ENCODE data around the gene PLCL2. TPM values are rescaled to one million over a fixed set of nuclear protein-coding genes. Genes with fewer than 3 reads are reported as not detected.

The PLCL2 gene
- total and polyA plus RNA-seq, 4 donors: 1.5 to 16.5 (median 9.4) TPM

- no peak for DNase-seq (ENCODE audit: low spot score)
- TF ChIP-seq, protein P1, sequence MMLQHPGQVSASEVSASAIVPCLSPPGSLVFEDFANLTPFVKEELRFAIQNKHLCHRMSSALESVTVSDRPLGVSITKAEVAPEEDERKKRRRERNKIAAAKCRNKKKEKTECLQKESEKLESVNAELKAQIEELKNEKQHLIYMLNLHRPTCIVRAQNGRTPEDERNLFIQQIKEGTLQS (IDR thresholded peaks at IDR 0.05): no peak
- TF ChIP-seq FOXA2 (IDR thresholded peaks at IDR 0.05) (no peak), RXRA (IDR thresholded peaks at IDR 0.05) (no peak), RAD21 (IDR thresholded peaks at IDR 0.05) (no peak), HNF4A (conservative IDR thresholded peaks at IDR 0.05) (no peak), TAF1 (conservative IDR thresholded peaks at IDR 0.05) (no peak), REST (IDR thresholded peaks at IDR 0.05) (no peak), GABPA (IDR thresholded peaks at IDR 0.05 in 1 of 2, conservative IDR thresholded peaks at IDR 0.05 in 1 of 2) (no peak), FOXA1 (IDR thresholded peaks at IDR 0.05) (no peak), JUND (IDR thresholded peaks at IDR 0.05) (no peak), ZBTB33 (IDR thresholded peaks at IDR 0.05) (no peak), SP1 (IDR thresholded peaks at IDR 0.05) (no peak), YY1 (IDR thresholded peaks at IDR 0.05) (no peak), EGR1 (IDR thresholded peaks at IDR 0.05; ENCODE audit: low read depth in 2 of 2) (no peak), HNF4G (IDR thresholded peaks at IDR 0.05) (no peak), CTCF (IDR thresholded peaks at IDR 0.05; ENCODE audit: low read depth, low read length, missing input control) (no peak), MAX (IDR thresholded peaks at IDR 0.05) (no peak), NR2F2 (IDR thresholded peaks at IDR 0.05) (no peak)
- no peak overlapping the region for H3K9ac ChIP-seq (ENCODE audit: low read depth in 1 of 2, low read length in 2 of 2)
- H3K9me3 ChIP-seq (ENCODE audit: control insufficient read depth in 4 of 4, low read length in 3 of 4): no peaks in the 10 kb centered on the region
- no peak overlapping the region for H3K4me3 ChIP-seq (ENCODE audit: low read depth in 1 of 3, low read length in 3 of 3)
- H3K27ac ChIP-seq (ENCODE audit: low read depth in 1 of 2, low read length in 2 of 2): peak overlapping the region in 1 of 2 donors; percentile 14
- H3K27me3 ChIP-seq (ENCODE audit: control insufficient read depth in 4 of 4, insufficient read depth in 4 of 4, low read length in 3 of 4): no peaks in the 10 kb centered on the region
- H3K4me1 ChIP-seq (ENCODE audit: control insufficient read depth in 4 of 4, insufficient read depth in 4 of 4, low read length in 3 of 4): peaks cover 0 to 29% (median 11%) of the 10 kb centered on the region in 4 donors
- H3K36me3 ChIP-seq (ENCODE audit: control insufficient read depth in 4 of 4, insufficient read depth in 3 of 4, low read depth in 1 of 4, low read length in 3 of 4): no peaks in the 10 kb centered on the region
Measured at GRCh38 chr3:16917256-16917935, 32.6 kb downstream of the PLCL2 start.
